ENCODE measurements around the gene NEDD9. TPM values are rescaled to one million over a fixed set of nuclear protein-coding genes. Genes with fewer than 3 reads are reported as not detected.

The NEDD9 gene
- total RNA-seq, 1 donor: 29.8 TPM

GRCh38 chr6:11262242-11262641 is 29.8 kb upstream of the NEDD9 start:
- no peak for DNase-seq (ENCODE audit: low read depth)
- no peak for TF ChIP-seq CTCF (IDR thresholded peaks at IDR 0.05; ENCODE audit: insufficient read depth, low read depth, low read length)
- H3K4me3 ChIP-seq (ENCODE audit: low read depth, low read length): no peak overlapping the region

GRCh38 chr6:11260249-11261038 is 28.0 kb upstream of the NEDD9 start:
- no peak for TF ChIP-seq CTCF (IDR thresholded peaks at IDR 0.05; ENCODE audit: insufficient read depth, low read depth, low read length)
- no peak overlapping the region for H3K4me3 ChIP-seq (ENCODE audit: low read depth, low read length)

DNA sequence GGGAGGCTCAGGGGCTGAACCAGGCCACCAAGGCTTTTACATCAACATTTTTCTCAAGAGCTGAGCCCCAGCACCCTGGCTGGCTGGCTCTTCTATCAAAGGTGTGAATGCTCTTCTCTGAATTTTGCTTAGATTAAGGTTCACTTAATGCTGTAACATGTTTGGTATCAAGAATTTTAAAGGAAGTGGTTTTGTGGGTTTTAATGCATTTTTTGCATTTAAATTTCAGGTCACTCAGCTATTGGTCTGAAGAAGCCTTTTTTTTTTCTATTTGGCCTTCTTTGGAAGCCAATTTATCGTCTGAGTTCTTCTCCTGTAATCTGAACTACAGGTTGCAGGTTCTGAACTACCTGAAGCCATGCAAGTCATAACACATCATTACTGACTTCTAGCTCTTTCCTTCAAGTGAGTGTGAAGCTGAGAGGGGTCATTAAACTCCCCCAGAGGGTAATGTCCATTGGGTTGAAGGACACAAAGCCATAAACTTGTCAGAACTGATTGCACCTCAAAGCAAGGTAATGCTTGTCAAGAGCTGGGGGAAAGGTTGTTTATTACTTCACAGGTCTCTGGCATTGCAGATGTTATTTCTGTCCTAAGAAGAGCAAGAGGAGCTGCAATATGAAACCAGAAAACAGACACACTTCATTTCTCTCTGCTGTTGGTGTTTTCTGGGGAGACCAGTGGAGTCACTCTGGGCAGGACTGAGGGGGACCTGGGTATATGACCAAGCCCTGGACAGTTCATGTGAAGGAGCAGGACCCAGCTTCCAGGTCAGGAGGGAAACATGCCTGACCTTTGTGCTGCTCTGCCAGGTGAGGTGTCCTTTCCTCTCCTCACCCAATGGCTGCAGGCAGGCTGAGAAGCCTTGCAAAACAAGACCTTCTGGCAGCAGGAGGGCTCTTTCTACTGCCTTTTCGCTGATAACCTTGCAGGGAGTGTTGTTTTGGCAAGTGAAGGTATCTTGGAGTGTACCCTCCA is 26.1 kb upstream of the NEDD9 start:
- DNase-seq (ENCODE audit: low read depth): no peak
- no peak overlapping the region for H3K4me3 ChIP-seq (ENCODE audit: low read depth, low read length)
- TF ChIP-seq CTCF (IDR thresholded peaks at IDR 0.05; ENCODE audit: insufficient read depth, low read depth, low read length): no peak

More at GRCh38 chr6:11260249-11261038, 28.0 kb upstream of the NEDD9 start:
- DNase-seq (ENCODE audit: low read depth): no peak

- DNase-seq (ENCODE audit: low read depth): no peak
- H3K4me3 ChIP-seq (ENCODE audit: low read depth, low read length): no peak overlapping the region
- TF ChIP-seq CTCF (IDR thresholded peaks at IDR 0.05; ENCODE audit: insufficient read depth, low read depth, low read length): no peak
Measured at GRCh38 chr6:11255610-11256009, 23.1 kb upstream of the NEDD9 start.

GRCh38 chr6:11253594-11253993 is 21.1 kb upstream of the NEDD9 start:
- H3K4me3 ChIP-seq (ENCODE audit: low read depth, low read length): no peak overlapping the region
- DNase-seq (ENCODE audit: low read depth): no peak
- TF ChIP-seq CTCF (IDR thresholded peaks at IDR 0.05; ENCODE audit: insufficient read depth, low read depth, low read length): no peak

- peak; percentile 60 for DNase-seq (ENCODE audit: low read depth)
- H3K4me3 ChIP-seq (ENCODE audit: low read depth, low read length): no peak overlapping the region
- TF ChIP-seq CTCF (IDR thresholded peaks at IDR 0.05; ENCODE audit: insufficient read depth, low read depth, low read length): no peak
Measured at GRCh38 chr6:11251553-11252360, 19.3 kb upstream of the NEDD9 start.
